HepG2 (cell line): ENCODE results near the gene CASP1. TPM values are rescaled to one million over a fixed set of nuclear protein-coding genes. Genes with fewer than 3 reads are reported as not detected.
A peak's percentile ranks its signal among the peaks of the same experiment; 100 is the strongest.

Experiments
- ATAC-seq: fragments of 200-7000 bp; cut with Tn5 transposase; 3 replicates; pipeline ENCODE4 v1.9.1; 2020; ENCODE audit warnings: mild to moderate bottlenecking, moderate library complexity
- BruUV-seq: library from RNA; stranded (reverse); fragments of 400-500 nt; replicated peaks from 2 replicates; lab custom pipeline; 2021; lab: Mats Ljungman, UMichigan
- CTCF ChIA-PET: fragments of 300-600 bp; formaldehyde crosslinking; extraction: SDS; loops from one replicate; lab custom pipeline; 2021; ENCODE audit warnings: low total read pairs, inconsistent platforms, low intra/inter-chr PET ratio; lab: Yijun Ruan, JAX
- POLR2A ChIA-PET: fragments of 350-600 bp; sonication (Branson Sonifier 250); formaldehyde crosslinking; loops from one replicate; lab custom pipeline; 2020; ENCODE audit warnings: antibody characterized with exemption, inconsistent platforms; lab: Yijun Ruan, JAX
- DNase-seq: peaks from one replicate; pipeline ENCODE4 v3.0.0-alpha.2; 2015; ENCODE audit warnings: low spot score
- FAIRE-seq: peaks from 3 replicates; lab custom pipeline; 2011; peaks lifted over from hg19 to GRCh38; lab: Jason Lieb, UNC
- H2AFZ ChIP-seq: one replicate; pipeline ENCODE4 v1.6.1; 2011; ENCODE audit warnings: low read length, inconsistent platforms
- H3K27ac ChIP-seq: fragments of 300-600 bp; 3 replicates; pipeline ENCODE4 v1.8.0; 2011; ENCODE audit warnings: mixed run types, mild to moderate bottlenecking, mixed read lengths, low read length, inconsistent platforms; ENCODE audit not compliant: insufficient read depth; ENCODE audit errors: extremely low read length
- H3K27me3 ChIP-seq, 2 experiments: fragments of 200-600 bp in 1 of 2; 2 replicates in 1 of 2; 3 replicates in 1 of 2; pipeline versions ENCODE4 v1.6.0 to v1.8.0; 2011; ENCODE audit warnings: low read length in 2 of 2, mild to moderate bottlenecking in 2 of 2, moderate library complexity in 2 of 2, inconsistent platforms in 1 of 2; ENCODE audit not compliant: insufficient read depth in 2 of 2, control insufficient read depth in 1 of 2
- H3K36me3 ChIP-seq, 2 experiments: fragments of 200-600 bp in 1 of 2; replicated peaks in 1 of 2; 2 replicates in 1 of 2; 3 replicates in 1 of 2; pipeline versions ENCODE4 v1.5.1 to v1.8.0; 2011; ENCODE audit warnings: low read length in 2 of 2, inconsistent platforms in 1 of 2; ENCODE audit not compliant: insufficient read depth in 2 of 2, control insufficient read depth in 1 of 2
- H3K4me1 ChIP-seq: 2 replicates; pipeline ENCODE4 v1.5.1; 2012; ENCODE audit warnings: low read length, inconsistent platforms; ENCODE audit not compliant: insufficient read depth
- H3K4me2 ChIP-seq: 2 replicates; pipeline ENCODE4 v1.6.0; 2011; ENCODE audit warnings: low read depth, low read length, inconsistent platforms
- H3K4me3 ChIP-seq, 3 experiments: fragments of 200-600 bp in 1 of 3; sonication (generic), shearing (Covaris generic) in 1 of 3; replicated peaks in 1 of 3; 2 replicates each; pipeline ENCODE4 v1.5.1; 2011 to 2016; ENCODE audit warnings: low read length in 3 of 3, inconsistent platforms in 2 of 3, low read depth in 2 of 3, mild to moderate bottlenecking in 2 of 3, control low read depth in 1 of 3, mixed read lengths in 1 of 3; ENCODE audit not compliant: insufficient read depth in 1 of 3
- H3K79me2 ChIP-seq: one replicate; pipeline ENCODE4 v1.6.1; 2011; ENCODE audit warnings: low read length, inconsistent platforms; ENCODE audit not compliant: insufficient read depth
- H3K9ac ChIP-seq: 2 replicates; pipeline ENCODE4 v1.6.0; 2011; ENCODE audit warnings: mild to moderate bottlenecking, low read depth, low read length, inconsistent platforms; ENCODE audit not compliant: insufficient read depth
- H3K9me3 ChIP-seq: 2 replicates; pipeline ENCODE4 v1.5.1; 2012; ENCODE audit warnings: mild to moderate bottlenecking, low read length
- H4K20me1 ChIP-seq: 2 replicates; pipeline ENCODE4 v1.6.0; 2011; ENCODE audit warnings: inconsistent platforms, mild to moderate bottlenecking, low read length, moderate library complexity; ENCODE audit not compliant: insufficient read depth
- FOXK1 ChIP-seq: sonication (generic); formaldehyde crosslinking; IDR thresholded peaks from 2 replicates; pipeline ENCODE4 v1.4.0; 2020; ENCODE audit warnings: low read depth, missing genetic modification reagents, borderline replicate concordance
- MED13 ChIP-seq: sonication (generic); formaldehyde crosslinking; IDR thresholded peaks from 2 replicates; pipeline ENCODE4 v1.5.0; 2020; ENCODE audit warnings: missing genetic modification reagents
- MTF1 ChIP-seq: sonication (generic); formaldehyde crosslinking; IDR thresholded peaks from 2 replicates; pipeline ENCODE4 v1.5.0; 2020; ENCODE audit warnings: missing genetic modification reagents
- SPEN ChIP-seq: sonication (generic); formaldehyde crosslinking; IDR thresholded peaks from 2 replicates; pipeline ENCODE4 v1.5.1; 2020; ENCODE audit warnings: low read depth, mild to moderate bottlenecking, missing genetic modification reagents
- TOPORS ChIP-seq: sonication (generic); formaldehyde crosslinking; IDR thresholded peaks from 2 replicates; pipeline ENCODE4 v1.8.0; 2023; ENCODE audit warnings: mild to moderate bottlenecking, missing genetic modification reagents
- ZNF282 ChIP-seq: fragments of 450-650 bp; IDR thresholded peaks from 2 replicates; pipeline ENCODE4 v1.6.1; 2018; ENCODE audit not compliant: partially characterized antibody
- ZNF607 ChIP-seq: sonication (generic); formaldehyde crosslinking; IDR thresholded peaks from 2 replicates; pipeline ENCODE4 v1.5.1; 2020; ENCODE audit warnings: missing genetic modification reagents, mild to moderate bottlenecking, borderline replicate concordance
- ZNF616 ChIP-seq: sonication (generic); formaldehyde crosslinking; IDR thresholded peaks from 2 replicates; pipeline ENCODE4 v1.5.0; 2020; ENCODE audit warnings: low read depth, mild to moderate bottlenecking, missing genetic modification reagents
- ZNF713 ChIP-seq: sonication (generic); formaldehyde crosslinking; IDR thresholded peaks from 2 replicates; pipeline ENCODE4 v1.4.0; 2020; ENCODE audit warnings: mild to moderate bottlenecking, missing genetic modification reagents
- WGBS: methylation state at CpG from one replicate; pipeline ENCODE4 v1.1.6; 2017; ENCODE audit warnings: low lambda C conversion rate; 5-methylcytosine and 5-hydroxymethylcytosine counted together
- in situ Hi-C: cut with HindIII; loops from 2 replicates; pipeline ENCODE4 v1.10.0; 2017; ENCODE audit warnings: low pct_unique_long_range_greater_than_20kb; ENCODE audit not compliant: extremely low pct_ligation_motif_present
- intact Hi-C: fragments of 100-400 bp; cut with micrococcal nuclease; formaldehyde crosslinking; loops from one replicate; pipeline ENCODE4 v1.10.0; 2022; ENCODE audit not compliant: unreplicated experiment
- polyA plus RNA-seq, 8 experiments: library from polyadenylated mRNA; depleted of rRNA in 3 of 8; stranded (reverse) in 7 of 8; unstranded in 1 of 8; fragments of >200 nt; fragmentation: Illumina TruSeq in 4 of 8; extraction: Trizol in 4 of 8; gene quantifications; 2 replicates each; pipeline versions ENCODE4 v1.2.1 to v1.2.3, GENCODE V29; 2011 to 2016; ENCODE audit warnings: low read depth in 4 of 8, missing spikeins in 1 of 8, mixed read lengths in 1 of 8; ENCODE audit not compliant: insufficient read depth in 1 of 8
- total RNA-seq, 5 experiments: library from RNA; depleted of rRNA; stranded (reverse); fragments of >200 nt; fragmentation: Illumina TruSeq; extraction: Trizol; gene quantifications; 2 replicates each; pipeline ENCODE4 v1.2.3, GENCODE V29; 2016; ENCODE audit warnings: low read depth in 1 of 5
- TF ChIP-seq, protein P1 (sequence below): IDR thresholded peaks from 2 replicates; pipeline ENCODE4 v1.6.1; 2016
- TF ChIP-seq, protein P2 (sequence below): sonication (generic); formaldehyde crosslinking; IDR thresholded peaks from 2 replicates; pipeline ENCODE4 v1.9.0; 2021; ENCODE audit warnings: missing genetic modification reagents, mild to moderate bottlenecking, borderline replicate concordance
- TF ChIP-seq, protein P3 (sequence below): sonication (generic); formaldehyde crosslinking; IDR thresholded peaks from 2 replicates; pipeline ENCODE4 v1.4.0; 2020; ENCODE audit warnings: mild to moderate bottlenecking, missing genetic modification reagents
- TF ChIP-seq, protein P4 (sequence below): sonication (generic); formaldehyde crosslinking; conservative IDR thresholded peaks from 2 replicates; pipeline ENCODE4 v1.4.0; 2020; ENCODE audit warnings: mild to moderate bottlenecking, missing genetic modification reagents, moderate library complexity

The CASP1 gene
- total and polyA plus RNA-seq, 2 of the 13 experiments (the other 11 are each of a cell fraction or from before 2014, with no cell fraction given), result 0.34 to 5.2 TPM

DNA sequence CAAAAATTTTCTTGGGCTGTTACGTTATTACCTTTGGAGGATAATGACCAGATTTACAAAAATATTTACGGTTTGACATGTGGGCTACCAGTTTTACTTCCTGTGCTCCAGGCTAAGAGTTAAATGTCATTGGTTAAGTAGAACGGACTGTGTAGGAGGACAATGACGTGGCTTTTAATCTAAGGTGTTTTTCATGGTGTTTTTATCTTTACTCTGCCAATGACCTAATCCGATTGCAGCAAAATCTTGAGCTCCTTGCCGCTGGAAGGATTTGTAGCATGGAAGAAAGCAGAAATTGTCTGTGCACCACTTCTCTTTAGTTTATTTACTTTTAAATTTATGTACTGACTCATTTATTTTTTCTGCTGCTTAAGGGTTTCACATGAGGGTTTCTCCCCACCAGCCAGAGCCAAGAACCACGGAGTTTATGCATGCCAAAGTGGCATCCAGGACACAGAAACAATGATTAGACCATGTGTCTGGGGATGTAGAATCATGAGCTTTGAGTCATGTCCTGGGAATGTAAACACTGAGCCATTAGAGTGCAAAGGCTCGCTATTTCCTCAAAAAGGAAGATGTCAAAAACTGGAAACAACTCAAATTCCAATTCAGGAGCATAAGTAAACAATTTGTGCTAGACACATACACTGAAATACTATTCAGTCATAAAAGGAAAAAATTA is 12.1 kb upstream of the CASP1 start:
- POLR2A ChIA-PET, result interaction anchor here (0.6 to 1.2 kb wide), 3 partner anchors 10 to 78 kb away, joined by 3 to 6 read pairs (median 4); no protein-coding TSS in a partner anchor
- Histone ChIP-seq H2AFZ (no peak overlapping the region), H3K4me3 (no peak overlapping the region; a peak in 1 of 6 replicates), H3K9me3 (no peaks in the 10 kb centered on the region), H3K36me3 (no peaks in the 10 kb centered on the region), H3K27me3 (no peaks in the 10 kb centered on the region), H3K4me1 (peaks cover 65% of the 10 kb centered on the region), H3K27ac (peak overlapping the region; percentile 76), H3K4me2 (peak overlapping the region; percentile 53), H3K9ac (peak overlapping the region; percentile 23; the same call in 1 of the 2 replicates), H3K79me2 (no peaks in the 10 kb centered on the region), H4K20me1 (no peaks in the 10 kb centered on the region)
- intact Hi-C loops (loop anchor here (1.0 to 10.0 kb wide), 4 partner anchors 10 to 98 kb away; partner anchors contain the start of gene CASP4), in situ Hi-C loops (no loop called here)
- BruUV-seq, result no TSS peak
- FAIRE-seq (peak; percentile 96), DNase-seq (peak; percentile 92), ATAC-seq (peak; percentile 94)
- CTCF ChIA-PET, result no interaction called here
- 44% methylated on average over 8 of the region's 8 CpGs for WGBS
- TF ChIP-seq ZNF607 (CRISPR knock-in tag) (peak; percentile 65; the same call in 1 of the 2 replicates), FOXK1 (CRISPR knock-in tag) (peak; percentile 93), MED13 (CRISPR knock-in tag) (peak; percentile 61; the same call in 1 of the 2 replicates), ZNF713 (no peak), SPEN (CRISPR knock-in tag) (peak; percentile 50; the same call in 1 of the 2 replicates), ZNF616 (CRISPR knock-in tag) (no peak), ZNF282 (no peak), TOPORS (no peak), MTF1 (0 out of 2 replicates have a peak, but pooled peaks have one; percentile 52)
- TF ChIP-seq, protein P1, sequence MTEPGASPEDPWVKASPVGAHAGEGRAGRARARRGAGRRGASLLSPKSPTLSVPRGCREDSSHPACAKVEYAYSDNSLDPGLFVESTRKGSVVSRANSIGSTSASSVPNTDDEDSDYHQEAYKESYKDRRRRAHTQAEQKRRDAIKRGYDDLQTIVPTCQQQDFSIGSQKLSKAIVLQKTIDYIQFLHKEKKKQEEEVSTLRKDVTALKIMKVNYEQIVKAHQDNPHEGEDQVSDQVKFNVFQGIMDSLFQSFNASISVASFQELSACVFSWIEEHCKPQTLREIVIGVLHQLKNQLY (CRISPR knock-in tag), result peak; percentile 86
- TF ChIP-seq, protein P2, sequence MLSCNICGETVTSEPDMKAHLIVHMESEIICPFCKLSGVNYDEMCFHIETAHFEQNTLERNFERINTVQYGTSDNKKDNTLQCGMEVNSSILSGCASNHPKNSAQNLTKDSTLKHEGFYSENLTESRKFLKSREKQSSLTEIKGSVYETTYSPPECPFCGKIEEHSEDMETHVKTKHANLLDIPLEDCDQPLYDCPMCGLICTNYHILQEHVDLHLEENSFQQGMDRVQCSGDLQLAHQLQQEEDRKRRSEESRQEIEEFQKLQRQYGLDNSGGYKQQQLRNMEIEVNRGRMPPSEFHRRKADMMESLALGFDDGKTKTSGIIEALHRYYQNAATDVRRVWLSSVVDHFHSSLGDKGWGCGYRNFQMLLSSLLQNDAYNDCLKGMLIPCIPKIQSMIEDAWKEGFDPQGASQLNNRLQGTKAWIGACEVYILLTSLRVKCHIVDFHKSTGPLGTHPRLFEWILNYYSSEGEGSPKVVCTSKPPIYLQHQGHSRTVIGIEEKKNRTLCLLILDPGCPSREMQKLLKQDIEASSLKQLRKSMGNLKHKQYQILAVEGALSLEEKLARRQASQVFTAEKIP, result no peak
- TF ChIP-seq, protein P3, sequence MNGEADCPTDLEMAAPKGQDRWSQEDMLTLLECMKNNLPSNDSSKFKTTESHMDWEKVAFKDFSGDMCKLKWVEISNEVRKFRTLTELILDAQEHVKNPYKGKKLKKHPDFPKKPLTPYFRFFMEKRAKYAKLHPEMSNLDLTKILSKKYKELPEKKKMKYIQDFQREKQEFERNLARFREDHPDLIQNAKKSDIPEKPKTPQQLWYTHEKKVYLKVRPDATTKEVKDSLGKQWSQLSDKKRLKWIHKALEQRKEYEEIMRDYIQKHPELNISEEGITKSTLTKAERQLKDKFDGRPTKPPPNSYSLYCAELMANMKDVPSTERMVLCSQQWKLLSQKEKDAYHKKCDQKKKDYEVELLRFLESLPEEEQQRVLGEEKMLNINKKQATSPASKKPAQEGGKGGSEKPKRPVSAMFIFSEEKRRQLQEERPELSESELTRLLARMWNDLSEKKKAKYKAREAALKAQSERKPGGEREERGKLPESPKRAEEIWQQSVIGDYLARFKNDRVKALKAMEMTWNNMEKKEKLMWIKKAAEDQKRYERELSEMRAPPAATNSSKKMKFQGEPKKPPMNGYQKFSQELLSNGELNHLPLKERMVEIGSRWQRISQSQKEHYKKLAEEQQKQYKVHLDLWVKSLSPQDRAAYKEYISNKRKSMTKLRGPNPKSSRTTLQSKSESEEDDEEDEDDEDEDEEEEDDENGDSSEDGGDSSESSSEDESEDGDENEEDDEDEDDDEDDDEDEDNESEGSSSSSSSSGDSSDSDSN (CRISPR knock-in tag), result no peak
- TF ChIP-seq, protein P4, sequence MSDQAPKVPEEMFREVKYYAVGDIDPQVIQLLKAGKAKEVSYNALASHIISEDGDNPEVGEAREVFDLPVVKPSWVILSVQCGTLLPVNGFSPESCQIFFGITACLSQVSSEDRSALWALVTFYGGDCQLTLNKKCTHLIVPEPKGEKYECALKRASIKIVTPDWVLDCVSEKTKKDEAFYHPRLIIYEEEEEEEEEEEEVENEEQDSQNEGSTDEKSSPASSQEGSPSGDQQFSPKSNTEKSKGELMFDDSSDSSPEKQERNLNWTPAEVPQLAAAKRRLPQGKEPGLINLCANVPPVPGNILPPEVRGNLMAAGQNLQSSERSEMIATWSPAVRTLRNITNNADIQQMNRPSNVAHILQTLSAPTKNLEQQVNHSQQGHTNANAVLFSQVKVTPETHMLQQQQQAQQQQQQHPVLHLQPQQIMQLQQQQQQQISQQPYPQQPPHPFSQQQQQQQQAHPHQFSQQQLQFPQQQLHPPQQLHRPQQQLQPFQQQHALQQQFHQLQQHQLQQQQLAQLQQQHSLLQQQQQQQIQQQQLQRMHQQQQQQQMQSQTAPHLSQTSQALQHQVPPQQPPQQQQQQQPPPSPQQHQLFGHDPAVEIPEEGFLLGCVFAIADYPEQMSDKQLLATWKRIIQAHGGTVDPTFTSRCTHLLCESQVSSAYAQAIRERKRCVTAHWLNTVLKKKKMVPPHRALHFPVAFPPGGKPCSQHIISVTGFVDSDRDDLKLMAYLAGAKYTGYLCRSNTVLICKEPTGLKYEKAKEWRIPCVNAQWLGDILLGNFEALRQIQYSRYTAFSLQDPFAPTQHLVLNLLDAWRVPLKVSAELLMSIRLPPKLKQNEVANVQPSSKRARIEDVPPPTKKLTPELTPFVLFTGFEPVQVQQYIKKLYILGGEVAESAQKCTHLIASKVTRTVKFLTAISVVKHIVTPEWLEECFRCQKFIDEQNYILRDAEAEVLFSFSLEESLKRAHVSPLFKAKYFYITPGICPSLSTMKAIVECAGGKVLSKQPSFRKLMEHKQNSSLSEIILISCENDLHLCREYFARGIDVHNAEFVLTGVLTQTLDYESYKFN (CRISPR knock-in tag), result peak; percentile 94
